ENCODE data around the gene CHD2.

GRCh38 chr15:92971713-92972112, 71.6 kb downstream of the CHD2 start:
- TF ChIP-seq CTCF (IDR thresholded peaks at IDR 0.05; ENCODE audit: borderline replicate concordance, extremely low read depth, low read length, poor library complexity, severe bottlenecking) (no peak), EZH2 (IDR thresholded peaks at IDR 0.05; ENCODE audit: borderline replicate concordance, low read depth, low read length, severe bottlenecking) (no peak)
